Activated CD8-positive, alpha-beta memory T cell treated with anti-CD3 and anti-CD28 coated beads, Interleukin-2, amount 50 U/mL, for 1 hour (primary cell): Measurements from ENCODE around the gene CLDN17.

Experiments used
- DNase-seq: peaks from one replicate; pipeline ENCODE4 v3.0.0-alpha.2; 2020; ENCODE audit errors: extremely low read depth

Gene CLDN17, protein sequence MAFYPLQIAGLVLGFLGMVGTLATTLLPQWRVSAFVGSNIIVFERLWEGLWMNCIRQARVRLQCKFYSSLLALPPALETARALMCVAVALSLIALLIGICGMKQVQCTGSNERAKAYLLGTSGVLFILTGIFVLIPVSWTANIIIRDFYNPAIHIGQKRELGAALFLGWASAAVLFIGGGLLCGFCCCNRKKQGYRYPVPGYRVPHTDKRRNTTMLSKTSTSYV

DNA sequence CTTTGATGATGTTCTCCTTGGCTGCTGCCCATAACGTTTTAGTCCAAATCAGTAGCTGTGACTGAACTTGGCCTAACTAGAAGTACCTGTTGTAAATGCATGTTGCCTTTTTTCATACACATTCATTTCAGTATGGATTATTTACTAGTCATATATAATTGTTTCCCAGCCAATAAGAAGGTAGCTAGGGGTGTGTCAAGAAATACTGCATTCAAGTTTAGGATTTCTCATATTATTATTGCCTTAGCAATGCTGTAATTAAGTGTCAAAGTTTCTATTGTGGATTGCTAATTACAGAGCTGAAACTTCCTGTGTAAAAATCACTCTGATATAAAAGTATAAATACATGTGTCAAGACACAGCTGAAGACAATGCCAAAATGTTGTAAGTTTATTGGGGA is at the start of gene CLDN17:
TSS of gene CLDN17 (minus strand) at position 101 of the 400 bp plus-strand sequence. CDS start 188 bp downstream, outside the sequence.
- DNase-seq = no peak

DNA sequence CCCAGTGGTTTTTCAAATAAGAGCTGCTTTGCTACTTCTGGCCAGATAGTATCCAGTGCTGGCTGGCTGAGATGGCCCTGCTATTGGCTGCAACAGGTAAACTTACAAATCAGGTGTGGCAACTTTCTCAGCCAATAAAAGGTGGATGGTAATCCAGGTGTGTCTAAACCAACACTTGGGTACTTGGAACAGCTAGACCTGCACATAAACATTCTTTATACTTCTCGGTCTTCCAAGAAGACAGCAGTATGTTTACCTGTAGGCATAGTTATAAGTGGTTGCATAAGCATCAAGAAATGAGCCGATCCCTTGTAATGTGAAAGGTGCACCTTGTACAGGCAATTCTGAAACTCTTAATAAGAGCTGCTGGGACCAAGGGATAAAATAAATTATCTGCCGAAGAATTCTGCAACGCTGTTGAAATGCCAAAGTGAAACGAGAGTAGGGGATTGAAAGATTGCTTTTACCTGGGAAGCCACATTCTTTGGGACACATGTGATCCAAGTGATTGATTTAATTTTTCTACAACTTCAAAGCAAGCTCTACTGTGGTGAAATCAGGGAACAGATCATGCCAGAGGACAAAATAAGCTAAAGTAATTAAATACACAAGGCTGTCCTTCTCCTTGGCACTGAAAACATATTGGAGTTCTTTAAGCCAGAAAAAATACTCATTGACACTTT is 49.6 kb upstream of the CLDN17 start, which contains the start of gene CLDN8:
TSS of gene CLDN8 (minus strand) at position 57 of the 683 bp plus-strand sequence. CDS start 172 bp downstream, outside the sequence.
- DNase-seq = no peak

DNA sequence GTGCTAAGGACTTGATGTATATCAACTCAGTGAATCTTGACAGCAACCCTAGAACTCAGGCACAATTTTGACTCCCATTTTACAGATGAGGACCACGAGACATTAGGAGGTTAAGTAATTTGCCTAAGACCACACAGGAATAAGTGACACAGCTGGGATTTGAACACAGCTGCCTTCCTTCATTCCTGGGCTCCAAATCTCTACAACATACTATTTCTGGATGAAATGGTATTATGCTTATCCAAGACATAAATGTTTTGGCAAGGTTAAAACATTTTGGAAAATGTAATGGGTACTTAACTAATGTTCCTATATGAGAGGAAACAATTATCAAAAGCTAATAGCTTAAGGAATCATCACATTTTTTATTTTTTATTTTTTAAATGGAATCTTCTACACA is 44.5 kb upstream of the CLDN17 start:
- no peak for DNase-seq

- no peak for DNase-seq
These were observed 43.0 kb upstream of the CLDN17 start for GRCh38 chr21:30209601-30210000.

- DNase-seq = no peak
These were observed 40.6 kb upstream of the CLDN17 start for GRCh38 chr21:30207252-30207579.

GRCh38 chr21:30206551-30207251 is 40.1 kb upstream of the CLDN17 start:
- DNase-seq = no peak

DNA sequence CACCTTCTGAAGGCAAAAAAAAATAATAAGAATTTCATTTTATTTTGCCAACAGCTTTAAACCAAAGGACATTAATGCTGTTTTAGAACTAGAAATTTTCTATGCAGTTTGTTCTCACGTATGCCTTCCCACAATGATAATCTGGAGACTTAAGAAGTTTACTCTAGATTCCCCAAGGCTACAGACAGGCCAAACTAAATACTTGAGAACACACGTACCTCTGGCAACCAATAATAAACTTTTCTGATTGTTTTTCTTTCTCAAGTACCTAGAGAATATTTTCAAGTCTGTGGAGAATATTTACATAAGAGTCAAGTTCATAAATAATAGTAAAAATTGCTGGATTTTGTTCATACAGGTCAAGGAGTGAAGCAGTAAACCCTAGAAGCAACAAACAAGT is 33.4 kb upstream of the CLDN17 start:
- no peak for DNase-seq

- no peak for DNase-seq
These were observed 28.2 kb upstream of the CLDN17 start for GRCh38 chr21:30194701-30195299.

GRCh38 chr21:30193201-30193600 is 26.6 kb upstream of the CLDN17 start:
- no peak for DNase-seq

GRCh38 chr21:30190554-30190953 is 23.9 kb upstream of the CLDN17 start:
- no peak for DNase-seq

- no peak for DNase-seq
These were observed 23.2 kb upstream of the CLDN17 start for GRCh38 chr21:30189773-30190172.

DNA sequence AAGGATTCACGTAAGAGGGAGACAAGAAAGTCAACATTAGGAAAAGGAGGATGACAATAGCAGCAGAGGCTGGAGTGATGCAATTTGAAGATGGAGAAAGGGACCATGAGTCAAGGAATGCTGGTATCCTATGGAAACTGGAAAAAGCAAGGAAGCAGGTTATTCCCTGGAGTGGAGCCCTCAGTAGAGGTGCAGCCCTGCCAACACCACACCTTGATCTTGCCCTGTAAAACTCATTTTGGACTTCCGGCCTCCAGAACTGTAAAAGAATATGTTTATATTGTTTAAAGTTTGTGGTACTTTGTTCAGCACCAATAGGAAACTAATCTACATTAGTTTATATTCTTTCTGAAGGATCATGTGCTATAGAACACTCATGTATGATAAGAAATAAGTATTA is 19.6 kb upstream of the CLDN17 start:
- DNase-seq = no peak

DNA sequence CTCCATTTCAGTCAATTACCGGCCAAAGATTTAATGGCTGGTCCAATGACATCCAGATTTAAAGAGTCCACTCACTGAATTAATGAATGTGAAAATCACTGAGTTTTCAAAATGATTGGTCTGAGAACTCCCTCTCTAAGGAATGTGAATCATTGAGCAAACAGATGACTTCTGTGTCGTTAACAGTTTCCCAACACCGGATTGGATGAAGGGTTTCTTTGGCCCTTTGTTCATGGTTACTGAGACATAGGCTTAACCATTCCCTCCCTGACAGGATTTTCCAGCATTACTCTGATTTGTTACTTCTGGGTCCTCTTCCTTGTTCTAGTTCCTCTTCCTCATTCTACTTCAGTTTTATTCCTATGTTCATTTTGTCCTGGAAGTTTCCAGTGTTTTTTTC is 1.5 kb upstream of the CLDN17 start:
- no peak for DNase-seq

- DNase-seq = no peak
These were observed 434 bp downstream of the CLDN17 start for GRCh38 chr21:30166171-30166570.

- no peak for DNase-seq
These were observed 1.8 kb downstream of the CLDN17 start for GRCh38 chr21:30164796-30165195.

GRCh38 chr21:30153697-30154340 is 12.8 kb downstream of the CLDN17 start:
- no peak for DNase-seq

DNA sequence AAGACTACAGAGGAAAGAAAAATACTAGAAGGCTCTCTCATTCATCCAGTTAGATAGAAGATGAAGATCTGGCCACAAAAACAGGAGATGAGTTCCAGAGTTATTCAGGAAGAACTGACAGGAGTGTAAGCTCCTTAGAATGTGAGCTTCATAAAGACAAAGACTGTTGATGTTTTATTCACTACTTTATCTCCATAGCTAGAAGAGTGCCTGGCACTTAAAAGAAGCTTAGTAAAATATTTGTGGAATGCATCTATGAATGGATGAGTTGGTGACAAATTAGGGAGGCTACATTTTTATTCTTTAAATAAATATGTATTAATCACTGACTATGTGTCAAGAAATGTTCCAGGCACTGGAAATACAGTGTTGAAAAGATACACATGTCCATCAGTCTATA is 13.8 kb downstream of the CLDN17 start:
- no peak for DNase-seq

GRCh38 chr21:30148906-30149305 is 17.7 kb downstream of the CLDN17 start:
- no peak for DNase-seq

DNA sequence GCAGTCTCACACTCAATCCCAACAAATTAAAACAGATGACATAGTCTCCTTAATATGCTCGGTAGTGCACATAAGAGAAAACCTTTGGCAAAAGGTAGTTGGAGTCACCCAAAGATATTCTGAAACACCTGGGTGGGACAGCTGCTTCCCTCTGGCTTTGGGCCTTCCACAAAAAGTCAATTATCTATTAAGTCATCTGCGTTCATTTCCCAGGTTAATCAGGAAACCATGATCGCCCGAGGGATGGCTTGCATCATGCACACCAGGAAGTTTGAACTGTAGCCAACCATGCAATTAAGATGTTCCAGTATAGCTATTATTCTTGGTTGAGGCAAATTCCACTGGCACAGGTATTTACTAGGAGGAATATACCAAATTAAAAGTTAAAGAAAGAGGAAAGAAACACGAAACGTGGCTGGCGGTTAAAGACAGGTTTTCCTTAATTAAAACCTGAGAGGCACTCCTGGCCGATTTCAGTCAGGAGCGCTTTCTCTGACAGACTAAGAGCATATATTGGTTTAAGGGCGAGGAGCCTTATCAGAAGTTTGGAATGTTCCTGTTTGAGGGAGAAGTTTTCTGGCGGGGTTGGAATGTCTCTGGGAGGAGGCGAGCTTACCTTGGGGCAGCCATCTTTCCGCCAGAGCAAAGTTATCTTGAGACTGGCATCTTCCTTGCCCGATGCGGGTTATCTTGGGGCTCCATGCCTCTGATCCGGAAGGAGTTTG is 19.9 kb downstream of the CLDN17 start:
- no peak for DNase-seq

- DNase-seq = no peak
These were observed 28.1 kb downstream of the CLDN17 start for GRCh38 chr21:30138483-30138882.

- no peak for DNase-seq
These were observed 37.4 kb downstream of the CLDN17 start for GRCh38 chr21:30129246-30129645.
